ENCODE measurements around the gene CCDC15. TPM values are rescaled to one million over a fixed set of nuclear protein-coding genes. Genes with fewer than 3 reads are reported as not detected.

CCDC15 gene
- total and polyA plus RNA-seq, 9 donors = 0.82 to 1.9 (median 1.1) TPM

- TF ChIP-seq POLR2A (IDR thresholded peaks at IDR 0.05) (no peak), EP300 (IDR thresholded peaks at IDR 0.05) (no peak), CTCF (IDR thresholded peaks at IDR 0.05) (no peak)
- Histone ChIP-seq H3K9me3 (no peaks in the 10 kb centered on the region), H3K4me3 (no peak overlapping the region), H3K36me3 (no peaks in the 10 kb centered on the region), H3K27ac (no peak overlapping the region), H3K27me3 (no peaks in the 10 kb centered on the region), H3K4me1 (ENCODE audit: insufficient read depth) (no peaks in the 10 kb centered on the region)
- 48 to 55% (median 51%) methylated on average over 4 of the region's 4 CpGs for WGBS, 3 donors
- intact Hi-C loops (cut with DNase I) = no loop called here
- no peak for DNase-seq
Measured at GRCh38 chr11:124934862-124935547, 19.0 kb upstream of the CCDC15 start.

- intact Hi-C loops (cut with DNase I) = no loop called here
- H3K4me3 ChIP-seq = no peak within 1 kb of the TSS
- H3K36me3 ChIP-seq = no peaks in the 10 kb centered on the region
- H3K27ac ChIP-seq = no peak within 1 kb of the TSS
- TF ChIP-seq POLR2A (IDR thresholded peaks at IDR 0.05) (no peak), CTCF (IDR thresholded peaks at IDR 0.05) (no peak), EP300 (IDR thresholded peaks at IDR 0.05) (no peak)
- no peaks in the 10 kb centered on the region for H3K4me1 ChIP-seq (ENCODE audit: insufficient read depth)
- no peak for DNase-seq
- 68 to 70% (median 69%) methylated on average over 18 of the region's 18 CpGs for WGBS, 3 donors
- no peaks in the 10 kb centered on the region for H3K27me3 ChIP-seq
- H3K9me3 ChIP-seq = no peaks in the 10 kb centered on the region
Measured at GRCh38 chr11:124935548-124936514, 18.2 kb upstream of the CCDC15 start, which contains the start of gene HEPACAM. Gene HEPACAM, minus strand, starts transcription at chr11:124936047. Its CDS starts 41 bp downstream, at chr11:124936006.

- no peaks in the 10 kb centered on the region for H3K27me3 ChIP-seq
- intact Hi-C loops (cut with DNase I) = no loop called here
- H3K9me3 ChIP-seq = no peaks in the 10 kb centered on the region
- DNase-seq = no peak
- no peaks in the 10 kb centered on the region for H3K36me3 ChIP-seq
- no peak overlapping the region for H3K4me3 ChIP-seq
- WGBS, 3 donors = 69 to 76% (median 75%) methylated on average over 3 of the region's 3 CpGs
- no peak overlapping the region for H3K27ac ChIP-seq
- no peaks in the 10 kb centered on the region for H3K4me1 ChIP-seq (ENCODE audit: insufficient read depth)
- TF ChIP-seq CTCF (IDR thresholded peaks at IDR 0.05) (no peak), POLR2A (IDR thresholded peaks at IDR 0.05) (no peak), EP300 (IDR thresholded peaks at IDR 0.05) (no peak)
Measured at GRCh38 chr11:124937336-124937935, 16.6 kb upstream of the CCDC15 start.

- intact Hi-C loops (cut with DNase I) = no loop called here
- Histone ChIP-seq H3K4me1 (ENCODE audit: insufficient read depth) (no peaks in the 10 kb centered on the region), H3K4me3 (no peak overlapping the region), H3K36me3 (no peaks in the 10 kb centered on the region), H3K9me3 (no peaks in the 10 kb centered on the region), H3K27ac (no peak overlapping the region), H3K27me3 (no peaks in the 10 kb centered on the region)
- no peak for DNase-seq
- WGBS, 3 donors = 74 to 78% (median 77%) methylated on average over 6 of the region's 6 CpGs
- TF ChIP-seq POLR2A (IDR thresholded peaks at IDR 0.05) = no peak
Measured at GRCh38 chr11:124938206-124938765, 15.7 kb upstream of the CCDC15 start.

Measured in ovary (tissue), 9 donors.